GM21723 (cell line): Measurements from ENCODE around the gene THBS2.
"Not testable (repeated sequence)": the region's sequence is repeated elsewhere in the genome, so short reads cannot be mapped to it uniquely, and the experiment has no call there.

Experiments used
- ATAC-seq: cut with Tn5 transposase; IDR thresholded peaks from one replicate; pipeline ENCODE4 v1.9.1; 2021; ENCODE audit warnings: mild to moderate bottlenecking, moderate library complexity; ENCODE audit not compliant: unreplicated experiment

Gene THBS2

GRCh38 chr6:169188051-169188470 lies 65.6 kb downstream of the THBS2 start:
- ATAC-seq, result no peak

DNA sequence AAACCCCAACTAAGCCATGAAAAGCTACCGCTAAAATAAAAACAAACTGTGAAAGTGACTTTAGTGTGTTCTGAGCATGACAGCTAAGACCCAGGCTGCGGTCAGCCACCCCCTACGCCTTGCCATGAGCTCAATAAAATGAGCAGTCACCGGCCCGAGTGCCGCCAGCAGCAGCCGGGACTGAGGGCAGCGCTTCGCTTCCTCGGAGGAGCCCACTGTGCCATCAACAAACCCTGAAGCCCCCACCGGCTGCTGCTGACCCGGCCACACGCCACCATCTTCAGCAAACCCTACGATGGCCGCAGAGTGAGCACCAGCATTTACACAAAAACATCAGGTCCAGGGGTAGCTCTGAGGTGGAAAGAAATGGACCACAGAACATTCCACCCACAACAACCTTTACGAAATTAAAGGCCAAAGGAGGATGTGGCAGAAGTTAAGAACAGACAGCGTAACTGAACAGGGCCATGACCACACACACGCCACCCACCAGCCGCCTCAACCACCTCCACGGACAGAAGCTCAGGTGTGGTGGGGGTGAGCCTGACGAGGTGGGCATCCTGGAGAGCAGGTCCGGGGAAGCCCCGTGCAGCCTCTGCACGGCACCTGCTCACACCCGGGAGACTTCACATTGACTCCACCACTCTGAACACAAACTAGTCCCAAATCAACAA lies 67.0 kb downstream of the THBS2 start:
- no peak for ATAC-seq

DNA sequence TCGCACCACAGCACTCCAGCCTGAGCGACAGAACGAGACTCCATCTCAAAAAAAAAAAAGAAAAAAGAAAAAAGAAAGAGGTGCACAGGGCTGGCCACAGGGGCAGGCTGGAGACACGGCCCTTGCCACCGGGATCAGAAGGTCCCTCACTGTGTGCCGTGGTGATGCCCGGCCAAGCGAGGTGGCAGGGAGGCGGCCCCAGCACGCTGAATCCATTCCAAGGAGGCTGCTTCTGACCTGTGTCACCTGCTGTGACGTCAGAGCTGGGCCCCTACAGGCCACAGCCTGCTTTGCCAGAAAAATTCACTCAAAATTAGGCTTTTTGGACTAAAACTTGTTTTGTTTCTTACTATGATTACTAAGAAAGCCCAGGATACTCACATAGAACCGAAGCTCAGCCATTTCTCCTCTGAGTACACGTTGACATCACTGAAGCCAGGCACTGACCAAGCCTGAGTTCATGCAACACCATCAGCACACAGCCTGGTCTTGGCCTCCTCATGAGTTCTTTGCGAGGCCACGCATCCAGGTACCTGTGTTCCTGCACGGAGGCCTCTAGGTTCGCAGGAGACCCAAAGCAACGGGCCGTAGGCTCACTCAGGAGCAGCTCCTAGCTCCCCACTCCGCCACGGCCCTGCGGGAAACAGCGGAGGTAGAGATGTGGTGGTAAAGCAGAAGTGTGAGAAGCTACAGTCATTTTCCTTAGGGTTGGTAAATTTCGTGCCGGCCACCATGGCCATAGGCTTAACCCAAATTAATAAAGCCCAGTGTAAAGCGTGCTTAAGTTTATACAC lies 67.8 kb downstream of the THBS2 start:
- no peak for ATAC-seq

DNA sequence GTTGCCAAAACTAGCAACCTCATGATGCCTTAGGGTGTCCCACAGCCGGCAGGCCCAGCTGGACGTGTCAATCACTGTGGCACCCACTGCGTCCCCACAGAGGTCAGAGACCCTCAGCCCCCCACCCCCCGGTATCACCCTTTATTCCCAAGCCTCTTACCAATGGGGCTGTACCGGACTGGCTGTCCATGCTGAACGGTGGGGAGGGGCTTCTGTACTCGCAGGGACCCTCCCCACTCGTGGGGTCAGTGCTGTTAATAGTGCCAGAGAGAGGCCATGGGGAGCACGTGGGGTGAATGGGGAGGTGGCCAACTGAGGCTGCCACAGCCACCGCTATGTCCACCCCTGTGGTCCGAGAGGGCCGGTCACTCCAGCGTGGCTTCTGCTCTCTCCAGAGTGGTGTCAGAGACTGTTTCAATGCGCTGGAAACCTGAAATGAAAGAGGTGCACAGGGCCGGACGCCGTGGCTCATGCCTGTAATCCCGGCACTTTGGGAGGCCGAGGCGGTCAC lies 68.6 kb downstream of the THBS2 start:
- ATAC-seq, result no peak

GRCh38 chr6:169184419-169184818 lies 69.2 kb downstream of the THBS2 start:
- ATAC-seq, result no peak

GRCh38 chr6:169183233-169183632 lies 70.4 kb downstream of the THBS2 start:
- ATAC-seq, result no peak

- ATAC-seq, result not testable (repeated sequence)
Observed at GRCh38 chr6:169179831-169180230, 73.8 kb downstream of the THBS2 start.

GRCh38 chr6:169177516-169178166 lies 76.0 kb downstream of the THBS2 start:
- ATAC-seq, result no peak

DNA sequence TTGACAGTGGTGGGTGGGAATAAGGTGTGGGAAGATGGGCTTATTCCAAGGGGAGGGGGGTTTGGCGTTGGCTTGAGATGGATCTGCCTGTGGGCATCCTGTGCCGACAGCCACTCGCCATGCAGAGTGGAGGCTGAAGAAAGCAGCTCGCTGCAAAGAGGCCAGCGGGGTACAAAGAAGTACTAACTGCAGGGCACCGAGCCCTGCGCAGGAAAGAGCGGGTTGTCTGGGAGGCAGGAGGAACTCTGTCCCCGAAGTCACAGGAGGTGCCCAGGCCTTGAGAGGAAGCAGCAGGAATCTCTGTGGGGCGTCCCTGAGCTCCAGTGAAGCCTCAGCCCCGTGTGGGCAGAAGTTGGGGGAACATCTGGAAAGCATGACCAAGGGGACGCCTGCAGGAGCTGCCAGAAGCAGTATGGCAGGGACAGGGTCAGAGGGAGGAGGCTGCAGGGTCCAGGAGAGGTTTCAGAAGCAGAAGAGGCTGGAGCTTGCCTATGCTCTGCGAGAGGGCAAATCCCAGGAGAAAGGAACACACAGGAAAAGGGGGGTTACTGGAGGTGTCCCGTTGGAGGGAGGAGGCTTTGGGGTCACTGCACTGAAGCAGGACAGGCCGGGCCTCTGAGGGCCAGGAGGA lies 77.2 kb downstream of the THBS2 start:
- no peak for ATAC-seq

DNA sequence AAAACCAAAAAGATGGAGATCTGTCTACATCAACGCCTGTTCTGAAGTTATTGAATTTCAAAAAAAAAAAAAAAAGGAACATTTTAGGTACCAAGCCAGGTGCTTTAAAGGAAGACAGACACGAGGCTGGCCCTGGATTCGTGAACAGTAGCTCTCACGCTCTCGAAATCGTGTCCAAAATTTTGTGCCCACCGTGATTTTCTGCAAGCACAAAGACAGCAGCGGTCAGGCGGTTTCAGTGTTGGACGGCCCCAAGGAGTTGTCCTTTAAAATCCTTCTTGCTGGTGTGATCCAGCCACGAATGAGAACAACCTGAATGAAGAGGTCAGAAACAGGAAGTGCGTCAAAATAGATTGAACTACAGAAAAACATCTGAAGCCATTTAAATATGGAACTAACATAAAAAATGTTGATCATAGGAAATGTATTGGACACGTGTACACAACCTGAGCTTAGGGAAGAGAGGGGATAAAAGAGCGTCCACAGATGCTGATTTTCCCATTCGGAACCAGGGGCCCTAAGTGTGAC lies 78.2 kb downstream of the THBS2 start:
- ATAC-seq, result no peak

- ATAC-seq, result no peak
Observed at GRCh38 chr6:169174516-169175359, 78.9 kb downstream of the THBS2 start.

DNA sequence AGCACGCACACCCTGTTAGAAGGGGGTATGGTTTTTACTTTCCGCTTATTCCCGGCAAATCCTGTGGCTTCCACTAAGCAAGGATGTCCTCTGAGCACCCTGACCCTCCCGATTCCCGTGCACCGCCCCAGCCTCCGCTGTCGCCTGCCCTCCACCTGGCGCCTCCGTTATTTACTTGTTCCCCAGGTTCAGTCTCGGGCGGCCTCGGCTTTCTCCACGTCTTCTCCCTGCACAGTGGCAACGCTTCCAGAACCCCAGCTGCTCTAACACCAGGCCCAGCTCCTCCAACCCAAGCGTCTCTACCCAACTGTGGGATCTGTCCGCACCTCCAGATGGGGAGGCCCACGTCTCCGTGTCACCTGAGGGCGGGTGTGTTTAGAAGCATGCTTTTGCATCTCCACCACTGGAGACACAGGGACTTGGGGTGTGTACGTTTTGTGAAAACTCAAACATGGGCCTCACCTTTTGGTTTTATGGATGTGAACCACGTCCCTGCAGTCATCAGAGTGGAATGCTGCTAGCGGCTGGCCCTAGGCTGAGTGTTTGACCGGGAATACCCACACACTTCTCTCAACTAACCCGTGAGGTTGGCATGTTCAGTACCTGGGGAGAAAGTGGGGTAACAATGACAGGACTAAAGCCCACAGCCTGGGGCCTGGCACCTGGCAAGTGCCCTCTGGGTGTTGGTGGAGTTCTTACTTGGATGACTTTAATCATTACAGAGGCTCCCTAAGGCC lies 79.9 kb downstream of the THBS2 start:
- ATAC-seq, result no peak

DNA sequence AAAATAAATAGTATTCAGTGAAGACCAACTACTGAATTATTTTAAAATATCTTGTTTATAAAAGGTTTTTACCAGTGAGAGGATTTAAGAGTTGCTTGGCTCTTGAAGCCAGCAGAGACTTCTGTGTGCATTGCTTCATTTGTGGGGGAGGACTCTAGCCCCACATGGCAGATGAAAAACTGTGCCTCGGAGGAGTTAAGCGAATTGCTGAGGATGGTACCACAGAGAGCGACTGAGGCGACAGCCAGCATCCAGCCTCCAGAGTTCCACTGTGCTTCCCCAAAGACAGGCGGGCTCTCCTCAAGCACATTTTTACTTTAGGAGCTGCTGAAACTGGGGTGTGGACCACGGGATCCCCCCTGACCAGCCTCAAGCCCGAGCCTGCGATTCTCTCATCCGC lies 80.7 kb downstream of the THBS2 start:
- ATAC-seq, result no peak

DNA sequence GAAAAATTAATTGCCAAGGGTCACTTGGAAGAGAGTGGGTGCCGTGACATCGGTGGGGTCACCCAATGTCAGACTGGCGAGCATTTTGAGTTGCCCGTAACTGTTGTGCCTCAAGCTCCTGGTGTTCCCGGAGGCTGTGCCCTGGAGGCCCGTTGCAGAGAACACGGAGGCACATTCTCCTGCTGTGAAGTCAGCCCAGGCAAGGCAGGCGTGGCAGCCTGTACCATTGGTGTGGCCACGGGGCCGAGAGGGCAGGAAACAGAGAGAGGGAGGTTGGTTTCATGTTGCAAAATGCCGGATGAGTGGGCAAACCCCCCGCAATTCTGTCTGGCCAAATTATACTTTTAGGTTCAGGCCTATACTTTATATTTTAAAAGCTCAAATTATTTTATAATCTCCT lies 81.2 kb downstream of the THBS2 start:
- ATAC-seq, result no peak

DNA sequence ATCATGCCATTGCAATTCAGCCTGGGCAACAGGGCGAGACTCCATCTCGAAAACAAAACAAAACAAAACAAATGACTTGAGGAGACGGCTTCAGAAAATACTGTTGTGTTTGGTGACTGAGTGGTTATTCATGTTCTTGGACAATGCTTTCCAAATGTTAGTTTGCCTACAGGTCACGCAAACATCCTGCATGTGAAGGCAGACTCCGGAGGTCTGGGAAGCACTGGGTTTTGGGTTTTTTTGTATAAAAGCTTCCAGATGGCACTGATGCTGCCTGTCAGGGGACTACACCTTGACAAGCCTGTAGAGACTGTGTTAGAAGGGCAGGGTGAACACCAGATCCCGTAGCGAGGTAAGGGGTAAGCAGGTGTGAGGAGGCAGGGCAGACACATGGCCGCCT lies 81.7 kb downstream of the THBS2 start:
- no peak for ATAC-seq

- ATAC-seq, result no peak
Observed at GRCh38 chr6:169171016-169171415, 82.6 kb downstream of the THBS2 start.

DNA sequence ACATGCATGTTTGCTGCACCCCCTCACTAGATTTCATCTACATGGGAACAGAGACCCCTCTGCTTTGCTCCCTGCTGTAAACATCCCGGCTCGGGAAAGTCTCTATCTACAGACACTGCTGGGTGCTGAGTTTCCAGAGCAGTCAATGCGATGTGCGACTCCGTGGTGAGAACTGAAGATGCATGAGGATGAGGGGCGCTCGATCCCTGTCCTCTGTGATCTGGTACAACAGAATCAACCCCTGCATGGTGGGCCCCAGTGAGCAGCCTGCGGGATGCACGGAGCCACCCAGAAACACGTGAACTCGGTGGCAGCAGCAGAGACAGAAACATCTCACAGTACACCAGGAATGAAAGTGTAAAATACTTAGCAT lies 83.1 kb downstream of the THBS2 start:
- no peak for ATAC-seq

- no peak for ATAC-seq
Observed at GRCh38 chr6:169169941-169170582, 83.6 kb downstream of the THBS2 start.

GRCh38 chr6:169169375-169169774 lies 84.3 kb downstream of the THBS2 start:
- ATAC-seq, result no peak
